OCI-LY1 (cell line): ENCODE data around the gene CDKAL1.

ENCODE experiments used
- H2AFZ ChIP-seq: fragments of 200-600 bp; sonication (generic), shearing (Covaris generic); 2 replicates; pipeline ENCODE4 v1.6.0; 2014; ENCODE audit warnings: antibody characterized with exemption, mild to moderate bottlenecking, low read length
- H3F3A ChIP-seq: fragments of 200-600 bp; sonication (generic), shearing (Covaris generic); 2 replicates; pipeline ENCODE4 v1.6.0; 2014; ENCODE audit warnings: mild to moderate bottlenecking, antibody characterized with exemption, low read length, moderate library complexity; ENCODE audit not compliant: insufficient read depth
- H3K27ac ChIP-seq: fragments of 200-600 bp; sonication (generic); 2 replicates; pipeline ENCODE4 v1.5.1; 2014; ENCODE audit warnings: low read length, mixed run types, mild to moderate bottlenecking, low read depth; ENCODE audit not compliant: poor library complexity, severe bottlenecking
- H3K27me3 ChIP-seq: fragments of 200-600 bp; sonication (generic); 2 replicates; pipeline ENCODE4 v1.6.0; 2014; ENCODE audit warnings: antibody characterized with exemption, mild to moderate bottlenecking, low read length, moderate library complexity; ENCODE audit not compliant: insufficient read depth
- H3K36me3 ChIP-seq: fragments of 200-600 bp; sonication (generic); 2 replicates; pipeline ENCODE4 v1.6.1; 2014; ENCODE audit warnings: mild to moderate bottlenecking, antibody characterized with exemption, low read length, moderate library complexity, mixed read lengths; ENCODE audit not compliant: insufficient read depth
- H3K4me1 ChIP-seq: fragments of 200-600 bp; sonication (generic); 2 replicates; pipeline ENCODE4 v1.5.1; 2014; ENCODE audit warnings: mild to moderate bottlenecking, low read length, moderate library complexity; ENCODE audit not compliant: insufficient read depth, severe bottlenecking
- H3K4me2 ChIP-seq: fragments of 200-600 bp; sonication (generic), shearing (Covaris generic); 2 replicates; pipeline ENCODE4 v1.6.1; 2014; ENCODE audit warnings: low read length
- H3K4me3 ChIP-seq: fragments of 200-600 bp; sonication (generic); 2 replicates; pipeline ENCODE4 v1.5.1; 2014; ENCODE audit warnings: low read length, low read depth, mild to moderate bottlenecking, mixed read lengths; ENCODE audit not compliant: poor library complexity, severe bottlenecking
- H3K79me2 ChIP-seq: fragments of 200-600 bp; shearing (Covaris generic); 2 replicates; pipeline ENCODE4 v1.6.1; 2016; ENCODE audit warnings: mixed run types, low read length, mixed read lengths; ENCODE audit not compliant: insufficient read depth
- H3K9ac ChIP-seq: fragments of 200-600 bp; sonication (generic), shearing (Covaris generic); 2 replicates; pipeline ENCODE4 v1.6.1; 2014; ENCODE audit warnings: mild to moderate bottlenecking, low read length, mixed read lengths
- H3K9me2 ChIP-seq: fragments of 200-600 bp; sonication (generic), shearing (Covaris generic); 2 replicates; pipeline ENCODE4 v1.6.1; 2014; ENCODE audit warnings: low read depth, mild to moderate bottlenecking, low read length, mixed read lengths
- H3K9me3 ChIP-seq: fragments of 200-600 bp; shearing (Covaris generic); 2 replicates; pipeline ENCODE4 v1.6.1; 2014; ENCODE audit warnings: low read length, mixed read lengths
- H4K20me1 ChIP-seq: fragments of 200-600 bp; sonication (generic), shearing (Covaris generic); 2 replicates; pipeline ENCODE4 v1.6.0; 2016; ENCODE audit warnings: mild to moderate bottlenecking, low read length; ENCODE audit not compliant: insufficient read depth
- CTCF ChIP-seq: fragments of 200-600 bp; sonication (generic), shearing (Covaris generic); IDR thresholded peaks from 2 replicates; pipeline ENCODE4 v1.5.1; 2017; ENCODE audit warnings: mild to moderate bottlenecking, antibody characterized with exemption, low read length, moderate library complexity, mixed read lengths
- EZH2 ChIP-seq: fragments of 200-600 bp; sonication (generic), shearing (Covaris generic); IDR thresholded peaks from 2 replicates; pipeline ENCODE4 v1.8.0; 2017; ENCODE audit warnings: borderline replicate concordance, mixed run types, mild to moderate bottlenecking, antibody characterized with exemption, low read length, moderate library complexity, mixed read lengths

Gene CDKAL1

GRCh38 chr6:20672038-20672437, 137.8 kb downstream of the CDKAL1 start:
- Histone ChIP-seq H3K9me2 (no peaks in the 10 kb centered on the region), H3K79me2 (no peaks in the 10 kb centered on the region)

GRCh38 chr6:20673458-20673857, 139.2 kb downstream of the CDKAL1 start:
- Histone ChIP-seq H3K27me3 (no peaks in the 10 kb centered on the region), H3K9ac (no peak overlapping the region), H3K9me3 (no peaks in the 10 kb centered on the region), H3K27ac (no peak overlapping the region), H3K79me2 (no peaks in the 10 kb centered on the region), H3K4me3 (no peak overlapping the region), H4K20me1 (no peaks in the 10 kb centered on the region), H2AFZ (no peak overlapping the region), H3K9me2 (no peaks in the 10 kb centered on the region), H3K4me1 (no peaks in the 10 kb centered on the region), H3K36me3 (no peaks in the 10 kb centered on the region), H3K4me2 (no peak overlapping the region), H3F3A (no peaks in the 10 kb centered on the region)
- TF ChIP-seq EZH2 (no peak), CTCF (no peak)

More at GRCh38 chr6:20672038-20672437, 137.8 kb downstream of the CDKAL1 start:
- H3K27me3 ChIP-seq, result no peaks in the 10 kb centered on the region
- H3K27ac ChIP-seq, result no peak overlapping the region
- no peak overlapping the region for H2AFZ ChIP-seq
- H3K4me3 ChIP-seq, result no peak overlapping the region
- TF ChIP-seq CTCF, result no peak
- TF ChIP-seq EZH2, result no peak
- H3K4me2 ChIP-seq, result no peak overlapping the region
- H4K20me1 ChIP-seq, result no peaks in the 10 kb centered on the region
- H3F3A ChIP-seq, result no peaks in the 10 kb centered on the region
- no peaks in the 10 kb centered on the region for H3K36me3 ChIP-seq
- no peak overlapping the region for H3K9ac ChIP-seq
- H3K4me1 ChIP-seq, result no peaks in the 10 kb centered on the region
- H3K9me3 ChIP-seq, result no peaks in the 10 kb centered on the region

GRCh38 chr6:20674664-20675063, 140.4 kb downstream of the CDKAL1 start:
- Histone ChIP-seq H3K4me3 (no peak overlapping the region), H3F3A (no peaks in the 10 kb centered on the region), H3K9me2 (no peaks in the 10 kb centered on the region), H4K20me1 (no peaks in the 10 kb centered on the region), H3K4me1 (no peaks in the 10 kb centered on the region), H3K36me3 (no peaks in the 10 kb centered on the region), H3K27ac (no peak overlapping the region), H3K9ac (no peak overlapping the region), H3K79me2 (0 out of 2 replicates have a peak, but pooled peaks cover 4% of the 10 kb centered on the region), H3K9me3 (no peaks in the 10 kb centered on the region), H3K27me3 (no peaks in the 10 kb centered on the region), H2AFZ (no peak overlapping the region), H3K4me2 (no peak overlapping the region)
- no peak for TF ChIP-seq EZH2
- TF ChIP-seq CTCF, result no peak
